ENCODE data around the gene MOB3B. TPM values are rescaled to one million over a fixed set of nuclear protein-coding genes. Genes with fewer than 3 reads are reported as not detected.

MOB3B gene
- total RNA-seq, 1 donor from 2014 or later, result 14.8 TPM

DNA sequence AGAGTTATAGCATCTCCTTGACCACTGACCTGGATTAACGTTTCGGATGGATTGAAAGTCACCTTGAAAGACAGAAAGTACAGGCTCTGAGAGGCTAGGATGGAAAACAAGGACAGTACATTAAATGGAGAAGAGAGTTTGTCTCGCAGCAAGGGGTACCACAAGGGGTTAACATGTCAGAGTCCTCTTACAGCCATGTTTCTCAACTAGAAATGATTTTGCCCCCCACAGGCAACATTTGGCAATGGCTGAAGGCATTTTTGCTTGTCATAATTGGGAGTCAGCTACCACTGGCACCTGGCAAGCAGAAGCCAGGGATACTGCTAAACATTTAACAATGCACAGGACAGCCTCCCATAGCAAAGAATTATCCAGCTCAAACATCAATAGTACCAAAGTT lies 141.9 kb downstream of the MOB3B start:
- Mint-ChIP-seq H3K9me3 (no peaks in the 10 kb centered on the region), H3K4me3 (no peak overlapping the region), H3K27ac (no peak overlapping the region), H3K4me1 (peaks cover 66% of the 10 kb centered on the region), H3K27me3 (ENCODE audit: low read depth) (no peaks in the 10 kb centered on the region), H3K36me3 (no peaks in the 10 kb centered on the region)
- TF ChIP-seq, protein P1, sequence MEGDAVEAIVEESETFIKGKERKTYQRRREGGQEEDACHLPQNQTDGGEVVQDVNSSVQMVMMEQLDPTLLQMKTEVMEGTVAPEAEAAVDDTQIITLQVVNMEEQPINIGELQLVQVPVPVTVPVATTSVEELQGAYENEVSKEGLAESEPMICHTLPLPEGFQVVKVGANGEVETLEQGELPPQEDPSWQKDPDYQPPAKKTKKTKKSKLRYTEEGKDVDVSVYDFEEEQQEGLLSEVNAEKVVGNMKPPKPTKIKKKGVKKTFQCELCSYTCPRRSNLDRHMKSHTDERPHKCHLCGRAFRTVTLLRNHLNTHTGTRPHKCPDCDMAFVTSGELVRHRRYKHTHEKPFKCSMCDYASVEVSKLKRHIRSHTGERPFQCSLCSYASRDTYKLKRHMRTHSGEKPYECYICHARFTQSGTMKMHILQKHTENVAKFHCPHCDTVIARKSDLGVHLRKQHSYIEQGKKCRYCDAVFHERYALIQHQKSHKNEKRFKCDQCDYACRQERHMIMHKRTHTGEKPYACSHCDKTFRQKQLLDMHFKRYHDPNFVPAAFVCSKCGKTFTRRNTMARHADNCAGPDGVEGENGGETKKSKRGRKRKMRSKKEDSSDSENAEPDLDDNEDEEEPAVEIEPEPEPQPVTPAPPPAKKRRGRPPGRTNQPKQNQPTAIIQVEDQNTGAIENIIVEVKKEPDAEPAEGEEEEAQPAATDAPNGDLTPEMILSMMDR (IDR thresholded peaks at IDR 0.05; ENCODE audit: unreplicated experiment), result no peak
- no peak for DNase-seq (ENCODE audit: low spot score in 2 of 2, unreplicated experiment in 2 of 2)

DNA sequence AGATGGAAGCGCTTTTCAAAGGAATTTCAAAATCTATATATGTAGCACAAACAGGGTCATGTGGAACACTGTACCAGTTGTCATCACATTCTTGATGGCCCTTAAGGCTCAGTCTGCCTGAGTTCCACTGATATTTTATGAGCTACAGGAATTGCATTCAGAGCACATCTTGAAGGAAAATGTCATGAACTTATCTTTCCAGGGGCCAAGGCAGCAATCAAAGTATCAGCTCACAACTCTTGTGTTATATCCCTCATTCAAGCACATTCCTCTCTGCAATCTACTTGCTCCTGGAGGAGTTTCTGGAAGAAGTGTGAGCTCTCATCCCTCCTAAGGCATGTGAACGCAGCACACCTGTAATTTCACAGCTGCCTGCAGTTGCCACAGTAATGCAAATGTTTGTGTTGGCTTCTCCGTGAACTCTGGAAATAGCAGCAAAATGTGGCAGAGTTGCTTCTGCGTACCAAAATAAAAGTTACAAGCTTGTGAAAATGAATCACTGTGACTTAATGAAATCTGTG lies 143.0 kb downstream of the MOB3B start:
- DNase-seq (ENCODE audit: low spot score in 2 of 2, unreplicated experiment in 2 of 2), result no peak
- Mint-ChIP-seq H3K4me3 (no peak overlapping the region), H3K27ac (peak overlapping the region; percentile 40), H3K36me3 (no peaks in the 10 kb centered on the region), H3K4me1 (peaks cover 68% of the 10 kb centered on the region), H3K9me3 (no peaks in the 10 kb centered on the region), H3K27me3 (ENCODE audit: low read depth) (no peaks in the 10 kb centered on the region)
- TF ChIP-seq, protein P1 (IDR thresholded peaks at IDR 0.05; ENCODE audit: unreplicated experiment), result no peak

DNA sequence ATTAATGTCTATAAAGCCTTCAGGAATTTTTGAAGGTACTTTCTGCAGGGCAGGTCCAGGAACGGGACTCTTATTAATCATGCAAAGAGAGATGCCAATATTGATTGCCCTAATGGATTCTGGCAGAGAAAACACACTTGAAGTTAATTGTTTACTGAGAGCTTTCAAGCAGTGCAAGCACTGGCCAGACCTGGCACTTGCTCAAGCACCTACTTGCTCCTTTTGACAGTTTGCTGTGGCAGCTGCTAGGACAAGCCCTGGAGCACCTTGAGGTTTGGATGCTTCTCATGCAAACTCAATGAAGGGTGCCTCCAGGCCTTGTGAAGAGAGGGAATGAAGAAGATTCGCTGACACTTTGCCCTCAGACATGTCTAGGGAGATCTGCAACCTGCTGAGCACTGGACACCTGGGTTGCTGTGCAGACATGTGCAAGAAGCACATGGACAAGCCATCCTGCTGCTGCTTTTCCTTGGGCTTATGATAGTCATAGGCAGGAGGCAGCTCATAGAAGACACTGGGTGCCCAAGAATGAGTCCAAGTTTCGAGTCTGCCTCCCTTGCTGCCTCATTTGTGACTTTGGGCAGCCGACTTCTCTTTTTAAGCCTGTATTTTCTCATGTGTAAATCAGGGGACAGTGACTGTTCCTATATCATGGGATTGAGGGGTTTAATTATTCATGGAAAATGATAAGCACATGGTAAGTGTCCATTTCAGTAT lies 143.8 kb downstream of the MOB3B start:
- DNase-seq (ENCODE audit: low spot score in 2 of 2, unreplicated experiment in 2 of 2), result no peak
- Mint-ChIP-seq H3K4me3 (no peak overlapping the region), H3K9me3 (no peaks in the 10 kb centered on the region), H3K36me3 (no peaks in the 10 kb centered on the region), H3K27ac (peak overlapping the region; percentile 40), H3K4me1 (peaks cover 71% of the 10 kb centered on the region), H3K27me3 (ENCODE audit: low read depth) (no peaks in the 10 kb centered on the region)
- TF ChIP-seq, protein P1 (IDR thresholded peaks at IDR 0.05; ENCODE audit: unreplicated experiment), result no peak

DNA sequence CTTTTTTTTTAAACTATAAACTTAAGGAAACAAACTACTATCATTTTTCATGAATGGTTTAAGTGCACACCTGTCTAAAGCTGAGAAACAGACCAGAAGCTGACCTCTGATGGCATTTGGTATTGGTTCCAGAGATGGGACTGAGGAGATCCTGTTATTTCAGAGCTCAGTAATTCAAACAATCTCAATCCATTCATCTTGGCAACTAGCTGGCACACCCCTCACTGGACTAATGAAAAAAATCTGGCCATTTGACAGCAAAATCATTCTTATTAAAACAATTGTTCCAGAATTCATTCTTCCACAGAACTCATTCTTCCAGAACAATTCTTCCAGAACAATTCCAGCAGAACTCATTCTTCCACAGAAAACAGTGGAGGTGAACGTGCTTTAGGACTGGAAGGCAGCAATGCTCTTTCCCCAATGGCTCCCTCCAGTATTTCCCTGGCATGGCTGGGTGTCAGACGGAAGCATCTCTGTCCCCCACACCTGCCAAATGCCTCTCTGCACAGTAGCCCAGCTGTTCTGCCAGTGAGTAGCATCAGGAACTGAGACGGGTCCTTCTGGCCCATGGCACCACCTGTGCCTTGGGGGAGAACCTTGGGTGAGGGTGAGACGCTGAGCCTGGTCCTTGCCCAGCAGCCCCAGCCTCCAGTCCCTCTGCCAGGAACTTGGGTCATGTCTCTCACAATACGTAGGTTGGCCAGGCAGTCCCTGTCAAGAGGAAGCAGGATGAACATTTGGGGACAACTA lies 145.2 kb downstream of the MOB3B start:
- H3K9me3 Mint-ChIP-seq, result no peaks in the 10 kb centered on the region
- H3K27ac Mint-ChIP-seq, result peak overlapping the region; percentile 40
- peaks cover 70% of the 10 kb centered on the region for H3K4me1 Mint-ChIP-seq

DNA sequence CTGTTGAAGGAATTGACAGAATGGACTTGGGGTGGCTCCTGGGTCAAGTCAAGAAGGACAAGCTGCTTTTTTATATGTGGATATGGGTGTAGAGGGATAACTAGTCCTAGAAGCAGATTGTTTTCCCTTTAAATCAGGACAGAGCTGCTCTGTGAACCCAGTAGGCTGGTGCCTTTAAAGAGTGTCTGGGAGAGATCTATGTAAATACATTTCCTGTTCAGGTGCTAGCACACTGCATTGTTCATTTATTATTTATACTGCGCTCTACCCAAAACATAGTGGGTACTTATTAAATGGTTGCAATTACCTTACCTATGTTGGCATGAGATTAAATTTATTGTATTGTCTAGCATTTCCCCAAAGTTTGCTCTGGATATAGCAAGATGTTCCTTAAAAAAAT lies 146.1 kb downstream of the MOB3B start:
- peaks cover 64% of the 10 kb centered on the region for H3K4me1 Mint-ChIP-seq
- TF ChIP-seq, protein P1 (IDR thresholded peaks at IDR 0.05; ENCODE audit: unreplicated experiment), result no peak
- DNase-seq (ENCODE audit: low spot score in 2 of 2, unreplicated experiment in 2 of 2), result no peak
- H3K27me3 Mint-ChIP-seq (ENCODE audit: low read depth), result no peaks in the 10 kb centered on the region
- H3K4me3 Mint-ChIP-seq, result no peak overlapping the region
- H3K27ac Mint-ChIP-seq, result peak overlapping the region; percentile 79
- no peaks in the 10 kb centered on the region for H3K9me3 Mint-ChIP-seq
- H3K36me3 Mint-ChIP-seq, result no peaks in the 10 kb centered on the region

More for the DNA sequence above, 145.2 kb downstream of the MOB3B start:
- TF ChIP-seq, protein P1 (IDR thresholded peaks at IDR 0.05; ENCODE audit: unreplicated experiment), result no peak
- DNase-seq (ENCODE audit: low spot score in 2 of 2, unreplicated experiment in 2 of 2), result no peak
- no peaks in the 10 kb centered on the region for H3K27me3 Mint-ChIP-seq (ENCODE audit: low read depth)
- no peak overlapping the region for H3K4me3 Mint-ChIP-seq
- no peaks in the 10 kb centered on the region for H3K36me3 Mint-ChIP-seq

Measured in mesothelial cell of epicardium (in vitro differentiated cells).